T-helper 1 cell treated with Interleukin-12 subunit alpha and Interleukin-12 subunit beta and Interleukin-4 antibody, amounts not matched to agents 30 μg/mL and 1 μg/mL, for 36 hours (primary cell): ENCODE results near the gene CBLC.
A peak's percentile ranks its signal among the peaks of the same experiment; 100 is the strongest.

Experiments used
- H3K27ac Mint-ChIP-seq: one replicate; pipeline ENCODE4 v1.8.0; 2021; ENCODE audit warnings: mild to moderate bottlenecking, mixed read lengths
- H3K27me3 Mint-ChIP-seq: one replicate; pipeline ENCODE4 v1.8.0; 2021; ENCODE audit warnings: low read depth, mixed read lengths
- H3K36me3 Mint-ChIP-seq: one replicate; pipeline ENCODE4 v1.8.0; 2021; ENCODE audit warnings: low read depth, mixed read lengths
- H3K4me1 Mint-ChIP-seq: one replicate; pipeline ENCODE4 v1.8.0; 2021; ENCODE audit warnings: low read depth, mixed read lengths
- H3K4me3 Mint-ChIP-seq: one replicate; pipeline ENCODE4 v1.8.0; 2021; ENCODE audit warnings: mild to moderate bottlenecking, moderate library complexity, mixed read lengths
- H3K9me3 Mint-ChIP-seq: one replicate; pipeline ENCODE4 v1.8.0; 2021; ENCODE audit warnings: mixed read lengths

CBLC gene

DNA sequence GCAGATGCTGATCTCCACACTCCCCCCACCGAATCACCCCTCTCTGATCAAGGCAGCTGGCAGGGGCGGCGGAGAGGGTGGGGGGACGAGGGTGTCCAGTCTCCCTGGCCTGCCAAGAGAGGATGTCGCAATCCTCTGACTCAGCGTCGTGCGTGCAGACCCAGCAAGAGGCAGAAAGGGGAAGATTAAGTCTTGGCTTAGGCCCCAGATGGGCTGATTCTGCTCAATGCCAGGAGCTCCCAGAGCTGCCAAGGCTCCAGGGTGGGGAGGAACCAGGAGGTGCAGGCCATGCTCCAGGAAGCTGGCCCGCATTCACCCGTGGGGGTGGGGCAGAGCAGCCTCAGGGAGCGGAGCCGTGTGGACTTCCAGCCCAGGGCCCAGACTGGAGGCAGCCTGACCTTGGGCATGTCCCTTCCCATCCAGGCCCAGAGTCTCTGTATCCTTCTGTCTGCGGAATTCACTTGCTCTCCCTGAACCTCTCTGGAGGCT is 35.8 kb upstream of the CBLC start:
- H3K9me3 Mint-ChIP-seq, result no peaks in the 10 kb centered on the region
- H3K27me3 Mint-ChIP-seq, result no peaks in the 10 kb centered on the region
- H3K4me3 Mint-ChIP-seq, result no peak overlapping the region
- no peak overlapping the region for H3K27ac Mint-ChIP-seq
- H3K4me1 Mint-ChIP-seq, result peaks cover 35% of the 10 kb centered on the region
- H3K36me3 Mint-ChIP-seq, result no peaks in the 10 kb centered on the region

DNA sequence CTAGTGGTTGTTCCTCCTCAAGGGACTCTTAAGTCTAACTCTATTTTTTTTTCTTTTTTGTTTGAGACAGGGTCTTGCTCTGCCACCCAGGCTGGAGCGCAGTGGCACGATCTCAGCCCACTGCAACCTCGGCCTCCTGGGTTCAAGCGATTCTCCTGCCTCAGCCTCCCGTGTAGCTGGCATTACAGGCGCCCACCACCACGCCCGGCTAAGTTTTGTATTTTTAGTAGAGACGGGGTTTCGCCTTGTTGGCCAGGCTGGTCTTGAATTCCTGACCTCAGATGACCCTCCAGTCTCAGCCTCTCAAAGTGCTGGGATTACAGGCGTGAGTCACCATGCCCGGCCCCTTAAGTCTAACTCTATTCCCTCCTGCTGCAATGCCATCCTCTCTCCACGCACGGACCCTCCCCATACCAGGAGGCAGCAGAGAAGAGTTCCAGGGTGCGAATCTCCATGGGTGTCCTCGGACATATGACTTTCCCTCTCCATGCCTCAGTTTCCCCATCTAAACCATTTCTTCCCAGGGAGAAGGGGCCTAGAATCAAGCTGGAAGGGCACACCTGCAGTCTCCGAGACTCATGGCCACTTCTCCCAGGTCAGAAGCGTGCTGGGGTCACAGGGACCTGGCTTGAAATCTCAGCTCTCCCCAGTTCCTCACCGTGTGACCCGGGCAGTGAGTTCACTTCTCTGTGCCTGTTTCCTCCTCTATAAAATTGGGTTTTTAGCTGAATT is 35.2 kb upstream of the CBLC start:
- Mint-ChIP-seq H3K9me3 (no peaks in the 10 kb centered on the region), H3K4me3 (no peak overlapping the region), H3K27ac (no peak overlapping the region), H3K27me3 (no peaks in the 10 kb centered on the region), H3K36me3 (no peaks in the 10 kb centered on the region), H3K4me1 (peaks cover 35% of the 10 kb centered on the region)

DNA sequence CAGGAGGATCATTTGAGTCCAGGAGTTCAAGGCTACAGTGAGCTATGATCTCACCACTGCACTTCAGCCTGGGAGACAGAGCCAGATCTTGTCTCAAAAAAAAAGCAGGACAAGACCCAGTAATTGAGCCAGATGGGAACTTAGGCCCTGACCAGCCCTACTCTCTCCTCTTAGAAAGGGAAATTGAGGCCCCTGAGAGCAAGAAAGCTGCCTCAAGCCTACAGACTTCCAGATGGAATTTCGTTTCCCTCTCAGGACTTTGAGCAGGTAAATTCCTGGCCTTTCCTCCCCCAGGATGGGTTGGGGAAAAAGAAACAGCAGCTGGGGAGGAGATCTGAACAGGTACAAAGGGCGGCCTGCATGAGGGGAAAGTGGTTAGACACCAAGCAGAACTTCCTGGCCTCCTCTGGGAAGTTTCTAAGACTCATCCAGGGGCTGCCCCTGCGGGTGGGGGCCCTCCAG is 32.8 kb upstream of the CBLC start:
- Mint-ChIP-seq H3K9me3 (no peaks in the 10 kb centered on the region), H3K4me3 (no peak overlapping the region), H3K36me3 (peaks cover 10% of the 10 kb centered on the region), H3K27me3 (no peaks in the 10 kb centered on the region), H3K4me1 (peaks cover 35% of the 10 kb centered on the region), H3K27ac (no peak overlapping the region)

DNA sequence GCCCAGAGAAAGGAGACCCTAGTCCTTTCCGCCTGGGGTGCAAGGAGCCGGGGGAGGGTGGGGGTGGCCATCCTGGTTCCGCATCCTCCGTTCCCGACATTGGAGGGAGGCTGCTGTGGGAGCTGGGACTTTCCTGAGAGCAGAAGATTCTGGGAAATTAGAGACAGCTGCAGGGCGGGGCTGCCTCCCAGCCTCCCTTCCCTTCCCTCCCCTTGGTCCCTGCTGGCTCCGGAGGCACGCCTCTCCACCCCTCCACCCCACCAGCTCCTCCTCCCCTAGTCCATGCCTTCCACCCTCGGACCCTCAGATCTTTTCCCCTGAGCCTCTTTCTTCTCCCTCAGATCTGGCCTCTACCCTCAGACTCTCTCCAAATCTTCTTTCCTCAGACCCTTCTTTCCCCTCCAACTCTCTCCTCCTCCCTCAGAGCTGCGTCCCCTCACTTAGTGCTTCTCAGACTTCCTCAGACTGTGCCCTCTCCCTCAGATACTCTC is 32.3 kb upstream of the CBLC start:
- no peaks in the 10 kb centered on the region for H3K9me3 Mint-ChIP-seq
- peak overlapping the region; percentile 72 for H3K27ac Mint-ChIP-seq
- H3K27me3 Mint-ChIP-seq, result no peaks in the 10 kb centered on the region
- peaks cover 33% of the 10 kb centered on the region for H3K4me1 Mint-ChIP-seq
- peaks cover 15% of the 10 kb centered on the region for H3K36me3 Mint-ChIP-seq
- H3K4me3 Mint-ChIP-seq, result peak overlapping the region; percentile 53

DNA sequence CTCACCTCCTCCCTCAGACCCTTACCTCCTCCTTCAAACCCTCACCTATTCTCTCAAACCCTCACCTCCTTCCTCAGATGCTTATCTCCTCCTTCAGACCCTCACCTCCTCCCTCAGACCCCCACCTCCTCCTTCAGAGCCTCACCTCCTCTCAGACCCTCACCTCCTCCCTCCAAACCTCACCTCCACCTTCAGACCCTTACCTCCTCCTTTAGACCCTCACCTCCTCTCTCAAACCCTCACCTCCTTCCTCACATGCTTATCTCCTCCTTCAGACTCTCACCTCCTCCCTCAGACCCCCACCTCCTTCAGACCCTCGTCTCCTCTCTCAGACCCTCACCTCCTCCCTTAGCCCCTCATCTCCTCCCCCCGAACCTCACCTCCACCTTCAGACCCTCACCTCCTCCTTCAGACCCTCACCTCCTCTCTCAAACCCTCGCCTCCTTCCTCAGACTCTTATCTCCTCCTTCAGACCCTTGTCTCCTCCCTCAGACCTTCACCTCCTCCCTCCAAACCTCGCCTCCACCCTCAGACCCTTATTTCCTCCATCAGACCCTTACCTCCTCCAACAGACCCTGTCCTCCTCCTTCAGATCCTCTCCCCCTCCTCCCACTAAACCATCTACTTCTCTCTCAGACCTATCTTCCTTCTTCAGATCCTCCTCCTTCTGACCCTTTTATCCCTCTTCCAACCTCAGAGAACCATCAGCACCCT is 31.6 kb upstream of the CBLC start:
- H3K4me1 Mint-ChIP-seq, result peaks cover 38% of the 10 kb centered on the region
- H3K4me3 Mint-ChIP-seq, result peak overlapping the region; percentile 56
- peaks cover 21% of the 10 kb centered on the region for H3K36me3 Mint-ChIP-seq
- no peaks in the 10 kb centered on the region for H3K27me3 Mint-ChIP-seq
- H3K27ac Mint-ChIP-seq, result peak overlapping the region; percentile 72
- no peaks in the 10 kb centered on the region for H3K9me3 Mint-ChIP-seq

DNA sequence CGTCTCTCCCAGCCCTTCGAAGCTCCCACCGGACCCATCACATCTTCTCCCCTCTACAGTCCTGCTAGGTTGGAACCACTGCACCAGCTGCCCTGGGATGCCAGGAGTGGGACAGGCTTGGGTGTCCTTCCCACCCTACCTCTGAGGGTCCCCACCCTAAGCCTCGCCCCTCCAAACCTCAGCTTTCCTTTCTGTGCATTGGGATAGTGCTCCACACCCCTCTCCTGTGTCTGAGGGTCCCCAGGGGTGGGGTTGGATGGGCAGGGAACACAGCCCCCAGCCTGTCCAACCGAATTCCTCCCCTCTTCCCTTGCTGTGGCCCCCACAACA is 31.1 kb upstream of the CBLC start:
- peak overlapping the region; percentile 95 for H3K4me3 Mint-ChIP-seq
- peaks cover 40% of the 10 kb centered on the region for H3K4me1 Mint-ChIP-seq
- H3K9me3 Mint-ChIP-seq, result no peaks in the 10 kb centered on the region
- peak overlapping the region; percentile 86 for H3K27ac Mint-ChIP-seq
- no peaks in the 10 kb centered on the region for H3K27me3 Mint-ChIP-seq
- H3K36me3 Mint-ChIP-seq, result peaks cover 27% of the 10 kb centered on the region

DNA sequence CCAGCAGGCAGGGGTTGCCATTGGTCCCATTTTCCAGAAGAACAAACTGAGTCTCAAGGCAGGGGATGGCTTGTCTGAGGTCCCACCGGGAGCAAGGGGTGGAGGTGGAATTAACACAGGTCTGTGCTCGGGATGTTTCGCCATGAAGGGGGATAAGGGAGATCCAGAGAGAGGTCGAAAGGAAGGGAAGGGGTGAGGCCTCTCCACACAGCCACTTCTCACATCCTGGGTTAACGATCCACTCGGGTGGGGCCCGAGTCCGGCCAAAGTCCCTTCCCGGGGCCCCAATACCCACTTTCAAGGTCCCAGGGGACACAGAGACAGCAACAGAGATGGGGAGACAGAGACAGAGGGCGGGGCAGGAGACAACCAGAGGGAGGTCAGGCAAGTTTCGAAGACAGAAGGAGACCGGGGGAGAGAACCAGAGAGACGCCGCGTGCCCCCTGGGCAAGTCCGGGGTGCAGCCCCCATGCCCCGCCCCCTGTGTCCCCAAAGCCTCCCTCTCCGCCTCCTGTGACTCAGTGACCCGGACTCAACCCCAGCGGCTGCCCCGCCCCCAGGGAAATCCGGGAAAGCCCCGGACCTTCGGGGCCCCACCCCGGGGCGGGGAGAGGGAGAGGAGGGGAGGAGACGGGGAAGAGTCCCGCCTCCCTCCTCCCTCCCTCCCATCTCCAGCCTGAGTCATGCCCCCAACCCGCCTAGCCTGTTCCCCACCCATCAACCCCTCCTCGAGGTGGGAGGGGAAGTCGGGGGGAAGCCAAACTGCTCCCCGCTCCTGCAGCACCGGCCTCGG is 30.5 kb upstream of the CBLC start:
- peaks cover 32% of the 10 kb centered on the region for H3K36me3 Mint-ChIP-seq
- peak overlapping the region; percentile 94 for H3K27ac Mint-ChIP-seq
- no peaks in the 10 kb centered on the region for H3K9me3 Mint-ChIP-seq
- H3K27me3 Mint-ChIP-seq, result no peaks in the 10 kb centered on the region
- H3K4me1 Mint-ChIP-seq, result peaks cover 42% of the 10 kb centered on the region
- peak overlapping the region; percentile 95 for H3K4me3 Mint-ChIP-seq

DNA sequence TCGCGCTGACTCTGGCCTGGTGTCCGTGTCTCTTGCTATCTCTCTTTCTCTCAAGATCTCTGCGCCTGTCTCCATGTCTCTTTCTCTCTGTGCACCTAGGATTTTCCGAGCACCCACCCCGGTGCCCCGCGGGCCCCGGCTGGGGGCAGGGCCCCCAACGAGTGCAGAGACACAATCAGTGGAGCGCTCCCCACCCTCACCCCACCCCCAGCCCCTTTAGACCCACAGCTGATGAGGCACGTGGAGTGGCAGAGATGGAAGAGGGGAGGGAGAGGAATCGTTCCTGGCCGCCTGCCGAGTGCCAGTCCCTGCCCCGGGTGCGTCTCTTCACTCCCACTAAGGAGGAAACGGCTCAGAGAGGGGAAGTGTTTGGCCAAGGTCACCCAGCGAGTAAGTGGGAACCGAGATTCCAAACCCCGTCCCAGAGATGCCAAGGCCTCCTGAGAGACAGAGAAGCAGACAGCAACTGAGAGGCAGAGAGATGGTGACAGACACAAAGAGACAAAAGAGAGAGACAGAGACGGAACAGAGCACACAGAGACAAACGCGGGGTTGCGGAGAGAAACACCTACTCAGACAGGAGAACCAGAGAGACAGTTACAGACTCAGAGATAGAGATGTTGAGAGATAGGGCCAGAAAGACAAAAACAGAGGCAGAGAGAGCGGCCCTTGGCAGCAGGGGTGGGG is 29.8 kb upstream of the CBLC start:
- H3K27ac Mint-ChIP-seq, result peak overlapping the region; percentile 94
- H3K9me3 Mint-ChIP-seq, result no peaks in the 10 kb centered on the region
- H3K4me1 Mint-ChIP-seq, result peaks cover 47% of the 10 kb centered on the region
- peak overlapping the region; percentile 95 for H3K4me3 Mint-ChIP-seq
- H3K27me3 Mint-ChIP-seq, result no peaks in the 10 kb centered on the region
- H3K36me3 Mint-ChIP-seq, result peaks cover 40% of the 10 kb centered on the region

DNA sequence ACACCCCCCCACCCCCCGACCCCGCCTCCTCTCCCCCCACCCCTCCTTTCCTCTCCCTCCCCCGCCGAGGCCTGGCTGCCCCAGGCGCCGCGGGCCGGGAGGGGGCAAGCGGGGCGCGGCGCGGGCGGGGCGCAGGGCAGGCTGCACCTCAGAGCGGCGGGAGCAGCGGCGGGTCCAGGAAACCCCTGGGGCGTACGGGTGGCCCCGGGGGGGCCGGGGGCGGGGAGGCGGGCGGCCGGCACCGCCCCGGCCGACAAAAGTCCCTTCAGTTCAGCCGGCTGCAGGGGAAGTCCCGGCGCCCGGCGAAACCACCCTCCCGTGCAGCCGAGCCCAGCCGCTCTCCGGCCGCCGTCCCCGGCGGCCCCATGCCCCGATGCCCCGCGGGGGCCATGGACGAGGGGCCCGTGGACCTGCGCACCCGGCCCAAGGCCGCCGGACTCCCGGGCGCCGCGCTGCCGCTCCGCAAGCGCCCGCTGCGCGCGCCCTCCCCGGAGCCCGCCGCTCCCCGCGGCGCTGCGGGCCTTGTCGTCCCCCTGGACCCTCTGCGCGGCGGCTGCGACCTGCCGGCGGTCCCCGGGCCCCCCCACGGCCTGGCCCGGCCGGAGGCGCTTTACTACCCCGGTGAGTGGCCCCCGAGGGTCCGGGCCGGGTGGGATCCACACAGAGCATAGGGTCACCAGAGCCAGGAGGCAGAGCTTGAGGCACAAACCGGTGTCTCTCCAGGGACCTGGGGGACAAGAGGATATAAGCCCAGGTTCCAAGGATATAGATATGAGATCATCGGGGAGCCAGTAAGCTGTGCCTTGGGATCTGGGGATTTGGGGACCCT is 29.1 kb upstream of the CBLC start, which contains the start of gene BCL3:
Gene BCL3, plus strand, starts transcription at position 283 of the 829 bp plus-strand sequence. Its CDS starts 83 bp downstream, at position 366.
- Mint-ChIP-seq H3K4me3 (peak within 1 kb of the TSS; percentile 97), H3K36me3 (peaks cover 43% of the 10 kb centered on the region), H3K9me3 (no peaks in the 10 kb centered on the region), H3K27me3 (no peaks in the 10 kb centered on the region), H3K4me1 (peaks cover 50% of the 10 kb centered on the region), H3K27ac (peak within 1 kb of the TSS; percentile 94)

DNA sequence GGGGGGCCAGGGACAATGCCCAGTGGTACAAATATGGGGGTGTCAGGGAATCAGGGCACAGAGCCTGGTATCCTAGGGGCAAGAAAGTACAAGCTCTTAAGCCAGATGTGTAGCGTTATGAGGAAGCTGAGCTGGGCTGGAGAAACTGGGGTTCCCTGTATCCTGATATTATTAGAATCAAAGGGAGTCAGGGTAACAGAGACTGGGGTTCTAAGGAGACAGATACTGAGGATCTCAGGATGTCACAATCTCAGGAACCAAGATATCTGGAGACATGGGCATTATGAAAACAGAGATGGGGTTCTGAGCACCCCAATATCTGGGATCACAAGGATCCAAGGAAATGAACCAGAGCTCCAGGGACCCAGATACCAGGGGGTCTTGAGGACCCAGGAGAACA is 28.4 kb upstream of the CBLC start:
- Mint-ChIP-seq H3K36me3 (peaks cover 48% of the 10 kb centered on the region), H3K9me3 (no peaks in the 10 kb centered on the region), H3K4me3 (peak overlapping the region; percentile 97), H3K27me3 (no peaks in the 10 kb centered on the region), H3K4me1 (peaks cover 54% of the 10 kb centered on the region), H3K27ac (peak overlapping the region; percentile 88)

DNA sequence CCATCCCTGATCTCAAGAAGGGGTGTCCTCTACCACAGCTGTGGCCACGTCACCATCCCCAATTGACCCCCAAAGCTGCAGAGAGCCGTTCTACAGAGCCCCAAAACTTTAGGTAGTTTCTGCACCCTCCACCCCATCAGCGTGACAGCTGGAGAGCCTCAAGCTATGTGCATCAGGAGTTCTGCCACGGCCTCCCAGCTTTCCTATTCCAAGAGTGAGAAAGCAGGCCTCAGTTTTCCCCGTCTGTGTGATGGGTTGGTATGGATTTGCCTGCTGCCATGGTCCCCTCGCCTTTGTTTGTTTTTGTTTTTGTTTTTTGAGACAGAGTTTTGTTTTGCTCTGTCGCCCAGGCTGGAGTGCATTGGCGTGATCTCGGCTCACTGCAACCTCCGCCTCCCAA is 27.7 kb upstream of the CBLC start:
- peak overlapping the region; percentile 88 for H3K27ac Mint-ChIP-seq
- H3K4me1 Mint-ChIP-seq, result peaks cover 55% of the 10 kb centered on the region
- H3K27me3 Mint-ChIP-seq, result no peaks in the 10 kb centered on the region
- H3K9me3 Mint-ChIP-seq, result no peaks in the 10 kb centered on the region
- H3K36me3 Mint-ChIP-seq, result peaks cover 52% of the 10 kb centered on the region
- peak overlapping the region; percentile 97 for H3K4me3 Mint-ChIP-seq

DNA sequence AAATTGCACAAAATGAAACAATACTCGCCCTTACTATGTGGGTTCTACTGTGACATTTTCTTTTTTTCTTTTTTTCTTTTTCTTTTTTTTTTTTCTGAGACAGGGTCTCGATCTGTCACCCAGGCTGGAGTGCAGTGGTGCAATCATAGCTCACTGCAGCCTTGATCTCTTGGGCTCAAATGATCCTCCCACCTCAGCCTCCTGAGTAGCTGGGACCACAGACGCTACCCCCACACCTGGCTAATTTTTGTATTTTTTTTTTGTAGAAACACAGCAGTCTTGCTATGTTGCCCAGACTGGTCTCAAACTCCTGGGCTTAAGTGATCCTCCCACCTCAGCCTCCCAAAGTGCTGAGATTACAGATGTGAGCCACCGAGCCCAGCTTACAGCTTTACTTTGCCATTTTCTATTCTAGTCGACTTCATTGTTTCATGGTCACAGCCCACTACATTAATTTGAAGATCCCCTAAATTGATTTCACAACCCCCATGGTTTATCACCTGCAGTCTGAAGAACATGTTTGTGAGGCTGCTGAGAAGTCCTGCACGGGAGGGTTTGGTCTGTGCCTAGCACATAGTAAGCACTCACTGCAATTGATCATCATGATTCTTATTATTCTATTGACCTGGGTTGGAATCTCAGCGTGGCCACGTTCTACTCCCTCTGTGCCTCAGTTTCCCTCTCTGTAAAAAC is 25.4 kb upstream of the CBLC start:
- Mint-ChIP-seq H3K36me3 (peaks cover 64% of the 10 kb centered on the region), H3K9me3 (no peaks in the 10 kb centered on the region), H3K27ac (peak overlapping the region; percentile 92), H3K4me3 (peak overlapping the region; percentile 97), H3K4me1 (peaks cover 44% of the 10 kb centered on the region), H3K27me3 (no peaks in the 10 kb centered on the region)
